ENCODE data around the gene RASGRF1. TPM values are rescaled to one million over a fixed set of nuclear protein-coding genes. Genes with fewer than 3 reads are reported as not detected.
A peak's percentile ranks its signal among the peaks of the same experiment; 100 is the strongest.

The RASGRF1 gene
- total RNA-seq, 1 donor from 2014 or later = not detected

GRCh38 chr15:78912316-78912715, 178.3 kb downstream of the RASGRF1 start:
- no peaks in the 10 kb centered on the region for H3K9me3 Mint-ChIP-seq
- peak overlapping the region; percentile 66 for H3K27ac Mint-ChIP-seq
- no peaks in the 10 kb centered on the region for H3K27me3 Mint-ChIP-seq (ENCODE audit: insufficient read depth)
- intact Hi-C loops (cut with micrococcal nuclease) = no loop called here
- peaks cover 37% of the 10 kb centered on the region for H3K4me1 Mint-ChIP-seq (ENCODE audit: low read depth)
- H3K36me3 Mint-ChIP-seq (ENCODE audit: low read depth) = peaks cover 47% of the 10 kb centered on the region
- no peak for DNase-seq (ENCODE audit: low spot score)
- no peak overlapping the region for H3K4me3 Mint-ChIP-seq

- Mint-ChIP-seq H3K27me3 (ENCODE audit: insufficient read depth) (no peaks in the 10 kb centered on the region), H3K4me3 (no peak overlapping the region), H3K9me3 (no peaks in the 10 kb centered on the region), H3K4me1 (ENCODE audit: low read depth) (peaks cover 31% of the 10 kb centered on the region), H3K36me3 (ENCODE audit: low read depth) (peaks cover 58% of the 10 kb centered on the region), H3K27ac (no peak overlapping the region)
- no peak for DNase-seq (ENCODE audit: low spot score)
- intact Hi-C loops (cut with micrococcal nuclease) = loop anchor here (1.0 to 2.0 kb wide), 2 partner anchors 69 to 274 kb away; no protein-coding TSS in a partner anchor
Measured at GRCh38 chr15:78910271-78910670, 180.3 kb downstream of the RASGRF1 start.

Other genes with a start within 250 kb of the RASGRF1 start
- gene MORF4L1, start 217.9 kb downstream of the RASGRF1 start, total RNA-seq = 270 and 271 TPM in 2 replicates
- 50.9 and 57.3 TPM in 2 replicates for gene CTSH, start 145.7 kb downstream of the RASGRF1 start, total RNA-seq
- not detected in 2 replicates for gene ANKRD34C, start 191.9 kb upstream of the RASGRF1 start, total RNA-seq
- 60.8 and 63.4 TPM in 2 replicates for gene TMED3, start 220.3 kb upstream of the RASGRF1 start, total RNA-seq